ENCODE measurements around the gene ANKFY1. TPM values are rescaled to one million over a fixed set of nuclear protein-coding genes. Genes with fewer than 3 reads are reported as not detected.

The ANKFY1 gene
- total and polyA plus RNA-seq, 2 experiments from 2014 or later, result 18.6 to 32.8 TPM

- no peaks in the 10 kb centered on the region for H3K79me2 ChIP-seq
- DNase-seq (ENCODE audit: low spot score), result no peak
- no peaks in the 10 kb centered on the region for H3K36me3 ChIP-seq (replicated peaks; ENCODE audit: insufficient read depth, low read depth)
- 82% methylated on average over 6 of the region's 6 CpGs for WGBS (ENCODE audit: low lambda C conversion rate, missing lambda C conversion rate)
- TF ChIP-seq, protein P1, sequence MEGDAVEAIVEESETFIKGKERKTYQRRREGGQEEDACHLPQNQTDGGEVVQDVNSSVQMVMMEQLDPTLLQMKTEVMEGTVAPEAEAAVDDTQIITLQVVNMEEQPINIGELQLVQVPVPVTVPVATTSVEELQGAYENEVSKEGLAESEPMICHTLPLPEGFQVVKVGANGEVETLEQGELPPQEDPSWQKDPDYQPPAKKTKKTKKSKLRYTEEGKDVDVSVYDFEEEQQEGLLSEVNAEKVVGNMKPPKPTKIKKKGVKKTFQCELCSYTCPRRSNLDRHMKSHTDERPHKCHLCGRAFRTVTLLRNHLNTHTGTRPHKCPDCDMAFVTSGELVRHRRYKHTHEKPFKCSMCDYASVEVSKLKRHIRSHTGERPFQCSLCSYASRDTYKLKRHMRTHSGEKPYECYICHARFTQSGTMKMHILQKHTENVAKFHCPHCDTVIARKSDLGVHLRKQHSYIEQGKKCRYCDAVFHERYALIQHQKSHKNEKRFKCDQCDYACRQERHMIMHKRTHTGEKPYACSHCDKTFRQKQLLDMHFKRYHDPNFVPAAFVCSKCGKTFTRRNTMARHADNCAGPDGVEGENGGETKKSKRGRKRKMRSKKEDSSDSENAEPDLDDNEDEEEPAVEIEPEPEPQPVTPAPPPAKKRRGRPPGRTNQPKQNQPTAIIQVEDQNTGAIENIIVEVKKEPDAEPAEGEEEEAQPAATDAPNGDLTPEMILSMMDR (IDR thresholded peaks at IDR 0.05; ENCODE audit: poor library complexity), result no peak
- TF ChIP-seq EZH2 (IDR thresholded peaks at IDR 0.05; ENCODE audit: borderline replicate concordance) (no peak), EZH2phosphoT487 (IDR thresholded peaks at IDR 0.05; ENCODE audit: low read depth, severe bottlenecking, unreplicated experiment) (no peak)
- no peak overlapping the region for H3K27ac ChIP-seq
- no peak overlapping the region for H2AFZ ChIP-seq
- no peaks in the 10 kb centered on the region for H4K20me1 ChIP-seq (ENCODE audit: insufficient read depth, poor library complexity, severe bottlenecking)
- no peak overlapping the region for H3K4me2 ChIP-seq
- no peaks in the 10 kb centered on the region for H3K27me3 ChIP-seq
- no peaks in the 10 kb centered on the region for H3K9me3 ChIP-seq (ENCODE audit: low read depth)
- H3K4me3 ChIP-seq, result no peak overlapping the region
- H3K4me1 ChIP-seq (ENCODE audit: insufficient read depth), result peaks cover 12% of the 10 kb centered on the region
- H3K9me2 ChIP-seq (replicated peaks; ENCODE audit: insufficient read depth), result no peaks in the 10 kb centered on the region
Measured at GRCh38 chr17:4163951-4164350, 99.8 kb downstream of the ANKFY1 start.

DNA sequence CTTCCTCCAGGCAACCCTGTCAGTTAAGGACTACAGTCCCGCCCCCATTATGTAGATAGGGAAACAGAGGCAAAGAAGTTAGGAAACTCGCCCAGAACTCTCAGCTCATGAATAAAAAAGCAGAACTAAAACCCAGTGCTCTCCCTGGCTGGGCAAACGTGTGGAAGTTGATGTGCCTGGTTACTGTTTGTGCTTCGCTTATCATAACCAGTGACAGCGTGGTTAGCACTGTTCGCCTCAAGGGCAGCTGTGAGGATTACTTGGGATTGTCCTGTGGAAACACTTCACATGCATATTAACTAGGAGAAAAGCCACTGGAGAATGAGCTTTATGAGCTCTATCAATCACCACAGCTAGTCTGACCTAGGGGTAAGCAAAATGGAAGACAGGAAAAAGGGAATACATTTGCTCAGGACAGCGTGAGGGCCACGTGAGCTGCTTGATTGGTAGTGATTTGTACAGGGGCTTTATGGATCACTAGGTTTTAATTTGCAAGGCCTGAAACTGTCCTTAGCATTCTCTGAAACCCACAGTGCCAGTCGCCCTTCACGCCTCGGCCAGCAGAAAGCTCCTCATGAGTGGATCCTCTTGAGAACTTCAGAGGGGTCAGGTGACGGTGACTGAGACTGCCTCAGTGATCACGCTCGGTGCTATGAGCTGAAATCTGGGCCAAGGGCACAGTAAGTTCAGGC is 100.9 kb downstream of the ANKFY1 start:
- H3K4me1 ChIP-seq (ENCODE audit: insufficient read depth), result peaks cover 12% of the 10 kb centered on the region
- no peaks in the 10 kb centered on the region for H3K79me2 ChIP-seq
- H3K27me3 ChIP-seq, result no peaks in the 10 kb centered on the region
- no peaks in the 10 kb centered on the region for H4K20me1 ChIP-seq (ENCODE audit: insufficient read depth, poor library complexity, severe bottlenecking)
- H3K36me3 ChIP-seq (replicated peaks; ENCODE audit: insufficient read depth, low read depth), result no peaks in the 10 kb centered on the region
- TF ChIP-seq EZH2 (IDR thresholded peaks at IDR 0.05; ENCODE audit: borderline replicate concordance), result no peak
- TF ChIP-seq, protein P1 (IDR thresholded peaks at IDR 0.05; ENCODE audit: poor library complexity), result no peak
- no peak for TF ChIP-seq EZH2phosphoT487 (IDR thresholded peaks at IDR 0.05; ENCODE audit: low read depth, severe bottlenecking, unreplicated experiment)
- no peak for DNase-seq (ENCODE audit: low spot score)
- 67% methylated on average over 14 of the region's 14 CpGs for WGBS (ENCODE audit: low lambda C conversion rate, missing lambda C conversion rate)
- no peaks in the 10 kb centered on the region for H3K9me2 ChIP-seq (replicated peaks; ENCODE audit: insufficient read depth)
- peak overlapping the region; percentile 78 for H3K27ac ChIP-seq
- no peak overlapping the region for H2AFZ ChIP-seq
- H3K4me3 ChIP-seq, result no peak overlapping the region
- no peaks in the 10 kb centered on the region for H3K9me3 ChIP-seq (ENCODE audit: low read depth)
- H3K4me2 ChIP-seq, result no peak overlapping the region

DNA sequence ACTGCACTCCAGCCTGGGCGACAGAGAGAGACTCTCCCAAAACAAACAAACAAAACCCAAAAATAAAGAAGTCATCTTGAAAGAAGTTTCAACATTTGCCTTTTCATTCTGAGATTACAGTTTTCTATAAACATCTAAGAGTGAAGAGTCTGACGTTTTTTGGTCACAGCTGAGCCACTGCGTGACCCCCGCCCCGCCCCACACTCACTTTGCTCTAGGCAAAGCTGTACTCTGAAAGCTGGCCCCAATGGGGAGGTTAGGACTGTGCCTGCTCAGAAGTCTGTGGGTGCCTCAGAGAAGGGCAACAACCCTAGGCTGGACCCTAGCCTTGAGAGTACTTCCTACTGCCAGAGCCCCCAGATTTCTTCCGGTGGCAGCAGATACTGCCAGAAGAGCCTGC is 101.5 kb downstream of the ANKFY1 start:
- no peaks in the 10 kb centered on the region for H3K27me3 ChIP-seq
- DNase-seq (ENCODE audit: low spot score), result no peak

More for the DNA sequence above, 101.5 kb downstream of the ANKFY1 start:
- Histone ChIP-seq H3K4me3 (no peak overlapping the region), H4K20me1 (ENCODE audit: insufficient read depth, poor library complexity, severe bottlenecking) (no peaks in the 10 kb centered on the region), H3K9me2 (replicated peaks; ENCODE audit: insufficient read depth) (no peaks in the 10 kb centered on the region), H3K36me3 (replicated peaks; ENCODE audit: insufficient read depth, low read depth) (no peaks in the 10 kb centered on the region), H2AFZ (no peak overlapping the region), H3K27ac (peak overlapping the region; percentile 78), H3K4me1 (ENCODE audit: insufficient read depth) (peaks cover 12% of the 10 kb centered on the region), H3K79me2 (no peaks in the 10 kb centered on the region), H3K9me3 (ENCODE audit: low read depth) (no peaks in the 10 kb centered on the region), H3K4me2 (no peak overlapping the region)
- no peak for TF ChIP-seq EZH2 (IDR thresholded peaks at IDR 0.05; ENCODE audit: borderline replicate concordance)
- no peak for TF ChIP-seq EZH2phosphoT487 (IDR thresholded peaks at IDR 0.05; ENCODE audit: low read depth, severe bottlenecking, unreplicated experiment)
- TF ChIP-seq, protein P1 (IDR thresholded peaks at IDR 0.05; ENCODE audit: poor library complexity), result no peak
- 86% methylated on average over 6 of the region's 6 CpGs for WGBS (ENCODE audit: low lambda C conversion rate, missing lambda C conversion rate)

Measured in hepatocyte (in vitro differentiated cells).